NCI-H526 (cell line): ENCODE measurements around the gene THRB.

Experiments used
- DNase-seq, 2 experiments: peaks; one replicate each; lab custom pipeline; 2025; lab: John Stamatoyannopoulos, UW

The THRB gene

GRCh38 chr3:24348348-24348747 lies 146.3 kb downstream of the THRB start:
- DNase-seq = no peak

- no peak for DNase-seq
Measured at GRCh38 chr3:24344784-24345439, 149.7 kb downstream of the THRB start.

- no peak for DNase-seq
Measured at GRCh38 chr3:24343084-24343783, 151.4 kb downstream of the THRB start.

DNA sequence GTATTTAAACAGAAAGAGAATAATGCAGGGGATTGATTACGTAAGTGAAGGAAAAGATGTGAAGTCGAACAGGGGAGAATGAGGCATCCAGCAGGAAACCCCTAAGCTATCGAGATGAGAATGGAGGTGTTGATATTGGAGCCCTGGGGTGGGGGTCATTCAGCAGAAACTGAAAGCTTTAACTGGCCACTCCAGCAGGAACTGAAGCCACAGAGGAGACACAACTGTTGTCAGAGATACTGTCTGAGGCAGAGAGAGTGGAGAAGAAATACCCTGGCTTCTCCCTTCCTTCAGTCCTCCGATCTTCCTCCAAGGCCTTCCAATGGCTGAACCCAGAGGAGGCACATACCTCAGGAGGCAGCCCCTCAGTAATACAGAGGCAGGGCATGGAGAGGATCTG lies 152.4 kb downstream of the THRB start:
- DNase-seq = no peak

GRCh38 chr3:24341668-24342067 lies 153.0 kb downstream of the THRB start:
- no peak for DNase-seq

- DNase-seq = no peak
Measured at GRCh38 chr3:24340966-24341365, 153.7 kb downstream of the THRB start.

DNA sequence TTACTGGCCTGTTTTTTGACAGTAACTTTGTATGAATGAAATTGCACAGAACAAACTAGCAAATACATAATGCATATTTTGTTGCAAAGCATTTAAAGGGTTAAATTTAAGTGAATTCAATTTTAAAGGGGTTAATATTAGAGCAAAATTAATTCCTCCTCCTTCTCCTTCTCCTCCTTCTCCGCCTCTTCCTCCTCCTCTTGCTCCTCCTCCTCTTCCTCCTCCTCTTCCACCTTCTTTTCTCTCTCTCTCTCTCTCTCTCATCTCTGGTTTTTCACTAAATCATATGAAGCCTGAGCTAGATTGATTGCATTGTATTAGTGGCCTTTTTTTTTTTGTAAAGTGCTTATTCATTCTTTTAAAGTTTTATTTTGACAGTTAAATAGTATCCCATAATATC lies 154.5 kb downstream of the THRB start:
- no peak for DNase-seq

DNA sequence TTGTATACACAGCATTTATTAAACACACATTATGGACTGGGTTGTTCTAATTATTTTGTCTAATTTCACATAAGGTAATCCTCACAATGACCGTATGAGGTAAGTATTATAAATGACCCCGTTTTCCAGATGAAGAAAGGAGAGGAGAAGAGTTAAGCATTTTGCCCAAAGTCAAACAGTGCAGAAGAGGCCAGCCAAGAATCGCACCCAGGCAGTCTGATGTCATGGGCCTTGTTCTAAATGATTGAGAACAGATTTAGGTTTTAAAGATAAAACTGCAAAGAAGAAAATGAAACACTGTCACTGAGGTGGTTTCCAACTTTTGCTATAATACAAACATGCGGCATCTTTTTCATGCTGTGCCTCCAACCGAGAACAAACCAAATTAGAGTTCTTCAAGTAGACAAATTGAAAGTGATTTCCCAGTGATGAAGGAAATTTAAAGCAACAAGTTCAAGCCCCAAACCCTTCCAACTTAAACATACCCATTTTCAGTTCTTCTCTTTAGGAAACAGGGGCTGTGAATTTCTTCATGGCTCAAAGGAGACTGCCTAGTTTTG lies 155.3 kb downstream of the THRB start:
- no peak for DNase-seq

GRCh38 chr3:24338409-24339130 lies 156.1 kb downstream of the THRB start:
- no peak for DNase-seq

DNA sequence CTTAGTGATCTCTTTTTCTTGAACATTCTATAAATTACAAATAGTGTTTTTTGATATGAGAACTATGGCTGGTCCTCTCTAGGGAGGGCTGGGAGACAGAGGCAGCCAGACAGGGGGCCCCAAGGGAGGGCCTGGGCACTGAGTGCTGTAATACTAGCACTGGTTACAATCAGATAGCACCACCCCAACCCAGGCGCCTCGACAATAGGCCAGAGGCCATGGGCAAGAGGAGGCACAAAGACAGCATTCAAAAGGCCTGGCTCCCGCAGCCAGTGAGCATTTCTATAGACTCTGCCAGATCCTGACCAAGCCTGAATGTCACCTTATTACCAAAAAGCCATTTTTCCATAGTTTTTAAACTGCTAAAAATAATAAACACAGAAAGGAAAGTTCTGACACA lies 158.5 kb downstream of the THRB start:
- DNase-seq = no peak

DNA sequence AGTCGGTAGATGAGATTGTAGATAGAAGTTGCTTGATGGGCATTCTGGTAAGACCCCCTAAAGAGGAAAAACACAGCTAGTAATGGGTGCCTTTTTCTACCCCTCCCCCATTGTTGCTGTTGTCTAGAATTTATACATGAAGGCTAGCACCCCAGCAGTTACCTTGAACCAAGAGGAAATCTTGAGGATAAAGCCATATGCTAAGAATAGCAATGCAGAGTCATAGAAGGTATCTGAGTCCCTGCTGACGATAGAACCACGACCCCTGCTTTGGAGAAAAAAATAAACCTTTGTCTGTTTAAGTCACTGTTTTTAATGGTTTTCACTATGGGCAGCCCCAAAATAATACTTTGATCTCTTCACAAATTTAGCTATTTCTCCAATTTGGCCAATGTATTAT lies 162.6 kb downstream of the THRB start:
- no peak for DNase-seq

GRCh38 chr3:24323272-24323671 lies 171.4 kb downstream of the THRB start:
- DNase-seq = no peak

DNA sequence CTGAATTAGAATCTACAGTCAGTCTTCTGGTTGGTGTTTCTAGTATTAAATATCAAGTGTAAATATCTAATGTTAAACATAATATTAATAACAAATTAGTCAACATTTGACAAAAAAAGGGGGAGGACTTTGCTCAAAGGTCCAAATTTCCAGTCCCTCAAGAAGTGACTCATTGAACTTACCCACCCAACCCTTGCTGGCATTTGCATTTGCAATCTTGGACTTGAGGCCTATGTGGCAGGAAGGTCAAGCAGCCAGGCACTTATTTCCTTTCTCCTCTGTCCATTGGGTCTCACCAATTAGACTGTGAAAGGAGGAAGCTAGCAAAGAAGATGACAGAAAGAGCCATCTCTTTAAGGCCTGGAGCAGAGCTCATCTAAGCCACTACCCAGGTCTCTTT lies 174.0 kb downstream of the THRB start:
- DNase-seq = no peak

DNA sequence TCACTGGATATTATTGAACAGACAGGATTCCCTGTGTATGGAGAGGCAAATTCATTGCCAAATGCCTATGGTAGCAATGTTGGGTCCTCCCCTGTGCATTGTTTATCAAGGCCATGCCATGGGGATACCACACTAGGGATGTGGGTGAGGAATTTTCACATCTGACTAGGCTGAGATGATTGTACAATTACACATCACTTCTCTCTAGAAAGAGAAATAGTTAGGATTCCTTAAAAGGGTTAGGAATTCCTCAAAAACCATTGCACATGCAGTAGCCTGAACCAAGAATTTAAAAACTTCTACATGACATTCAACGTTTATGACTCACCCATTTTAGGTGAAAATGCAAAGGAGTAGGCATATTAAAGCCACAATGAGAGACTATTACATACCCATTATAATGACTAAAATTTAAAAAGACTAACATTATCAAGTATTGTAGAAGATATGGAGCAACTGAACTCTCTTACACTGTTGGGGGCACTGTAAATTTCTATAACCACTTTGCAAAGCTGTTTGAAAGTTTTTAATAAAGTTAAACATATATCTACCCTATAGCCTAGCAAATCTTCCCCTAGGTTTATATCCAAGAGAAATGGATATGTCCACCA lies 175.9 kb downstream of the THRB start:
- DNase-seq = no peak

DNA sequence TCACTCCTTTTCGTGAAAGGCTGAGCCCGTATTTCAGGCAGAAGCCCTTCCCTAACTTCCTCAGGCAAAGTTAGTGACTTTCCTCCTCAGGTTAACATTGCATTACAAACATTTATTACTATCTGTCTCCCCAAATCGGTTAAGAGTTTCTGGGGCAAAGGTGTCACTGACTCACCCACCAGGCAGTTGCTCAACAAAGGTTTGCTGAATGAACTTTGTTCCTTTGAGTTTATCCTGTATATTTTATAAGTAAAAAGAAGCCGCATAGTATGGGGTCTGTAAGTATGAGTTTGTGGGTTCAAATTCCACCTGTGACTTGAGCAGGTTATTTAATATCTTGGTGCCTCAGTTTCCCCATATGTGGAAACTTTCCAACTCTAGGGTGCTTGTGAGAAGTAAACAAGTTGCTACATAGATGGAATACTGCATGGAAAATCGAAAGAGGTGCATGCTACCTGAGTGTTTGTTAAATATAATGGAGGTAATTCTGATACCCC lies 177.7 kb downstream of the THRB start:
- no peak for DNase-seq

DNA sequence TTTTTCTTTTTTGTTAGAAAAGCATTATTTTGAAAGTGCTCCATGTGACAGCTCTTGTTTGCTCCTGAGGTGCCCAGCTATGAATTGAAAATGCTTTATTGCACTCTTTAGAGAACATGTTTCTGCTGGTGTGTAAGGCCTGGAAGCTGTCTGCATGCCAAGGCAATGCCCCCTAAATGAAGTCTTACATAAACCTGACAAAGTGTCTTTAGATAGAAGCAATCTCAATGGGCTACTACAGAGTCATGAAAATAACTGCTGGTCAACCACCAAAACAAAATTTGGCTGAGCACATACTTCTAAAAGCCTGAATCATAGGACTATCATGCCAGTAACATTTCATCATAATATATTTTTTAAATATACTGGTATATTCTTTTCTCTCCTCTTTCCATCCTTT lies 178.7 kb downstream of the THRB start:
- DNase-seq = no peak

- peak in 1 of 2 experiments; percentile 8 for DNase-seq
Measured at GRCh38 chr3:24315356-24315755, 179.3 kb downstream of the THRB start.

DNA sequence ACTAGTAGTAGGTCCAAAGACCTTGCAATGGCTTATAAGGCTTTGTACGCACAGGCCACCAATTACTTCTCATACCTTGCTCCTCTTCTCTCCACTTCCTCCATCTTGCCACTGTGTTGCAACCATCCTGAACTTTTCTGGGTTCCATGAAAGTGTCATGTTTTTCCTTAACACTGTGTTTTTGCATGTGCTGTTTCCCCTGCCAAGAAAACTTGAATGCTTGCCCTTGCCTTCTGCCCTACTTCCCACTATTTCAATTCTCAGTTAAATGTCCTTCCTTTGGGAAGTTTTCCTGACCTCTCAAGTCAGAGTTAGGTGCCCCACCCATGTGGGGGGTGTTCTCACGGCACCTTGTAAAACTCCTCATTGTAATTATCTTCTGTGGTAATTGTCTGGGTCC lies 182.8 kb downstream of the THRB start:
- no peak for DNase-seq

GRCh38 chr3:24310887-24311286 lies 183.8 kb downstream of the THRB start:
- no peak for DNase-seq

GRCh38 chr3:24306518-24306917 lies 188.1 kb downstream of the THRB start:
- DNase-seq = no peak

- DNase-seq = no peak
Measured at GRCh38 chr3:24305795-24306467, 188.7 kb downstream of the THRB start.
